Frontal cortex (tissue), 4 donors: ENCODE measurements around the gene HPN. TPM values are rescaled to one million over a fixed set of nuclear protein-coding genes. Genes with fewer than 3 reads are reported as not detected.
"Not testable (repeated sequence)": the region's sequence is repeated elsewhere in the genome, so short reads cannot be mapped to it uniquely, and the experiment has no call there.

ENCODE experiments used
- DNase-seq, 2 donors: peaks; one replicate each; pipeline ENCODE4 v3.0.0; 2012; ENCODE audit warnings: low spot score in 2 of 2
- FAIRE-seq: peaks from 2 replicates; lab custom pipeline; 2012; peaks lifted over from hg19 to GRCh38; lab: Jason Lieb, UNC
- total RNA-seq: library from RNA; depleted of rRNA; stranded (reverse); fragments of >200 nt; gene quantifications from one replicate; pipeline ENCODE4 v1.2.3, GENCODE V29; 2014
- donor health status: control.
- donor health status: control.
- donor health status: control.

The HPN gene
- total RNA-seq, 1 donor from 2014 or later, result not detected

DNA sequence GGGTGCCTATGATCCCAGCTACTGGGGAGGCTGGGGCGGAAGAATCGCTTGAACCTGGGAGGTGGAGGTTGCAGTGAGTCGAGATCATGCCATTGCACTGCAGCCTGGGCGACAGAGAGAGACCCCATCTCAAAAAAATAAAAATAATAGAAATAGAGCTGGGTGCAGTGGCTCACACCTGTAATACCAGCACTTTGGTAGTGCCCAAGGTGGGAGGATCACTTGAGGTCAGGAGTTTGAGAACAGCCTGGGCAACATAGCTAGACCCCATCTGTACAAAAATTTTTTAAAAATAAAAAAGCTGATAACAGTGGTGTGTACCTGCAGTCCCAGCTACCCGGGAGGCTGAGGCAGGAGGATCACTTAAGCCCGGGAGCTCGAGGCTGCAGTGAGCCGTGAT lies 34.1 kb upstream of the HPN start:
- FAIRE-seq, DNase-seq: not testable (repeated sequence)

GRCh38 chr19:35008891-35009341 lies 32.6 kb upstream of the HPN start:
- FAIRE-seq, result no peak

GRCh38 chr19:35009424-35010415 lies 31.8 kb upstream of the HPN start:
- DNase-seq (no peak), FAIRE-seq (no peak)

More at GRCh38 chr19:35008891-35009341, 32.6 kb upstream of the HPN start:
- no peak for DNase-seq

GRCh38 chr19:35011091-35011689 lies 30.3 kb upstream of the HPN start:
- DNase-seq (no peak), FAIRE-seq (no peak)

- DNase-seq (no peak), FAIRE-seq (no peak)
Observed at GRCh38 chr19:35011737-35012682, 29.5 kb upstream of the HPN start.

GRCh38 chr19:35013041-35013819 lies 28.3 kb upstream of the HPN start:
- FAIRE-seq (no peak), DNase-seq (peak; percentile 75 to 85)

- FAIRE-seq (no peak), DNase-seq (no peak)
Observed at GRCh38 chr19:35013820-35014754, 27.4 kb upstream of the HPN start.

DNA sequence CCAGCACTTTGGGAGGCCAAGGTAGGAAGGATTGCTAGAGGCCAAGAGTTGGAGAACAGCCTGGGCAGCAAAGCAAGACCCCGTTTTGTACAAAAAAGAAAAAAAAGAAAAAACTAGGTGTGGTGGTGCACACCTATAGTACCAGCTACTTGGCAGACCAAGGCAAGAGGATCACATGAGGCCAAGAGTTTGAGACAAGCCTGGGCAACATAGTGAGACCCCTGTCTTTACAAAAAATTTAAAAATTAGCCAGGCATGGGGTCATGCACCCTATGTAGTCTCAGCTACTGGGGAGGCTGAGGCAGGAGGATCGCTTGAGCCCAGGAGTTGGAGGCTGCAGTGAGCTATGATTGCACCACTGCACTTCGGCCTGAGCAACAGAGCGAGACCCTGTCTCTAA lies 26.7 kb upstream of the HPN start:
- not testable (repeated sequence) for FAIRE-seq

GRCh38 chr19:35015270-35015953 lies 26.1 kb upstream of the HPN start:
- FAIRE-seq (no peak), DNase-seq (no peak)

More for the DNA sequence above, 26.7 kb upstream of the HPN start:
- DNase-seq, result not testable (repeated sequence)

DNA sequence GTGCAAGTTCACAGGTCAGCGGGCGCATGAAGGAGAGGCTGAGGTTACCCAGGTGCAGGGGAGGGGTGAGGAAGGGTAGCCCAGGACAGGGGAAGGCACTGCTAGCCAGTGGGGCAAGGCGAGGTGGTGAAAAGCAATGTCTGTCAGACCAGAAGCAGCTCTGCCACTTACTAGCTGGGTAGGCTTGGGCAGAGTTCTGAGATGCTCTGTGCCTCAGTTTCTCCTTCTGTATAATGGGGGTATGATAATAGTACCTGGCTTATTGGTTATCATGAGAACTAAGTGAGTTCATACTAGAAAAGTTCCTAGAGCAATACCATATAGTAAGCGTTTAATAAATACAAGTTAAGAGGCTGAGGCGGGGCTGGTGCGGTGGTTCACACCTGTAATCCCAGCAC lies 25.6 kb upstream of the HPN start:
- FAIRE-seq (no peak), DNase-seq (no peak)

GRCh38 chr19:35017507-35017906 lies 24.0 kb upstream of the HPN start:
- no peak for FAIRE-seq
- no peak for DNase-seq

GRCh38 chr19:35018379-35018778 lies 23.1 kb upstream of the HPN start:
- FAIRE-seq (no peak), DNase-seq (no peak)

GRCh38 chr19:35019144-35019543 lies 22.4 kb upstream of the HPN start:
- no peak for DNase-seq
- FAIRE-seq, result no peak

GRCh38 chr19:35021016-35021415 lies 20.5 kb upstream of the HPN start:
- no peak for FAIRE-seq
- DNase-seq, result no peak

DNA sequence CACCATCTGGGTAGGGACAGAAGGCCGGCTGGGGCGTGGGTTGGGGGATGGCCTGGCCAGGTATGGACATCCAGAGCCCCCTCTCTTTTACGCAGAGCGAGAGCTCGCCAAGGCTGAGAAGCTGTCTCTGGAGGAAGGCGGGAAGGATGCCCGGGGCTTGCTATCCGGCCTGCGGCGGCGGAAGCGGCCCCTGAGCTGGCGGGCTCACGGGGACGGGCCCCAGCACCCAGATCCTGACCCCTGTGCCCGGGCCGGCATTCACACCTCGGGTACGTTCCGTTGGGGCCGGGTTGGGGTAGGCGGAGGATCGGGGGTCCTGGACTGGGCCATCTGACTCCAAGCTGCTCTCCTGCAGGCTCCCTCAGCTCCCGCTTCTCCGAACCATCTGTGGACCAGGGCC lies 19.9 kb upstream of the HPN start:
- FAIRE-seq, result no peak
- no peak for DNase-seq

- no peak for FAIRE-seq
Observed at GRCh38 chr19:35022460-35022859, 19.1 kb upstream of the HPN start.

DNA sequence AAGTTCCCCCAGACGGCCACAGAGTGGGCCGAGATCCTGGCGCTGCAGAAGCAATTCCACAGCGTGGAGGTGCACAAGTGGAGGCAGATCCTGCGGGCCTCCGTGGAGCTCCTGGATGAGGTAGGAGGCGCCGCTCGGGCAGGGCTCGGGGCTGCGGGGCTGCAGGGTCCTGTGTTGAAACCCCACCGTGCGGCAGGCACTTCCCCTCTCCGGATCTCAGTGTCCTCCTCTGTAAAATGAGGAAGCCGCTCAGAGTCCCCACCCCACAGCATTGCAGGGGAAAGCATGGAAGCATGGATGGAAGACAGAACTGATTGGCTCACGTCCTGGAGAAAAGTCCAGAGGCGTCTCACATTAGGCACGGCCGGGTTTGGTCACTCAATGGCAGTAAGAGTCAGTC lies 18.1 kb upstream of the HPN start:
- no peak for FAIRE-seq

More at GRCh38 chr19:35022460-35022859, 19.1 kb upstream of the HPN start:
- no peak for DNase-seq

More for the DNA sequence above, 18.1 kb upstream of the HPN start:
- no peak for DNase-seq
